ENCODE measurements around the gene NHSL1.

- TF ChIP-seq CTCF (IDR thresholded peaks at IDR 0.05), result no peak
- no peak for TF ChIP-seq POLR2A (IDR thresholded peaks at IDR 0.05)
These were observed 12.1 kb downstream of the NHSL1 start for GRCh38 chr6:138487102-138487604.
